Gastroesophageal sphincter (tissue), 4 donors: Measurements from ENCODE around the gene GNG5. TPM values are rescaled to one million over a fixed set of nuclear protein-coding genes. Genes with fewer than 3 reads are reported as not detected.
A peak's percentile ranks its signal among the peaks of the same experiment; 100 is the strongest.

Experiments
- ATAC-seq: fragments of 150-250 bp; one replicate; pipeline ENCODE4 v1.9.1; 2016; ENCODE audit warnings: mild to moderate bottlenecking, moderate library complexity
- H3K27ac ChIP-seq, 4 donors: fragments of 200-600 bp; sonication (generic) in 3 of 4; 1 replicate in 3 of 4; 2 replicates in 1 of 4; pipeline ENCODE4 v1.5.1; 2016 to 2019
- H3K27me3 ChIP-seq: fragments of 200-600 bp; sonication (generic); one replicate; pipeline ENCODE4 v1.5.1; 2019
- H3K36me3 ChIP-seq, 2 donors: fragments of 200-600 bp; sonication (generic); one replicate each; pipeline ENCODE4 v1.5.1; 2019; ENCODE audit warnings: control low read depth in 1 of 2
- H3K4me1 ChIP-seq, 3 donors: fragments of 200-600 bp; sonication (generic); 1 replicate in 2 of 3; 2 replicates in 1 of 3; pipeline ENCODE4 v1.5.1; 2016 to 2019; ENCODE audit warnings: control low read depth in 2 of 3
- H3K4me3 ChIP-seq, 2 donors: fragments of 200-600 bp; sonication (generic); one replicate each; pipeline ENCODE4 v1.5.1; 2019; ENCODE audit warnings: mild to moderate bottlenecking in 1 of 2, moderate library complexity in 1 of 2
- H3K9me3 ChIP-seq, 3 donors: fragments of 200-600 bp; sonication (generic); one replicate each; pipeline ENCODE4 v1.5.1; 2017 to 2019; ENCODE audit warnings: control low read depth in 2 of 3
- EP300 ChIP-seq: sonication (generic); formaldehyde crosslinking; IDR thresholded peaks from one replicate; pipeline ENCODE4 v1.6.1; 2017; ENCODE audit warnings: antibody characterized with exemption, mild to moderate bottlenecking
- POLR2A ChIP-seq, 2 donors: fragments of 450-650 bp; IDR thresholded peaks; one replicate each; pipeline ENCODE4 v1.6.1; 2017; ENCODE audit warnings: antibody characterized with exemption in 2 of 2, mild to moderate bottlenecking in 2 of 2, moderate library complexity in 1 of 2
- POLR2AphosphoS5 ChIP-seq: sonication (generic); formaldehyde crosslinking; IDR thresholded peaks from one replicate; pipeline ENCODE4 v1.6.1; 2017; ENCODE audit warnings: antibody characterized with exemption
- WGBS, 2 donors: methylation state at CpG; one replicate each; pipeline ENCODE4 v1.1.5; 2018; ENCODE audit warnings: low coverage in 1 of 2; 5-methylcytosine and 5-hydroxymethylcytosine counted together
- total RNA-seq, 4 donors: library from RNA; depleted of rRNA; stranded (reverse); fragments of >200 nt; gene quantifications; one replicate each; pipeline ENCODE4 v1.1.0, GENCODE V29; 2016
- TF ChIP-seq, protein P1 (sequence below), 4 experiments: fragments of 200-600 bp in 2 of 4; fragments of 450-650 bp in 2 of 4; sonication (generic) in 1 of 4; IDR thresholded peaks; one replicate each; pipeline ENCODE4 v1.5.1; 2017 to 2019; ENCODE audit warnings: antibody characterized with exemption in 4 of 4, mild to moderate bottlenecking in 2 of 4, moderate library complexity in 2 of 4

Gene GNG5
- total RNA-seq, 4 donors from 2014 or later, result 66.2 to 110 (median 80.2) TPM

DNA sequence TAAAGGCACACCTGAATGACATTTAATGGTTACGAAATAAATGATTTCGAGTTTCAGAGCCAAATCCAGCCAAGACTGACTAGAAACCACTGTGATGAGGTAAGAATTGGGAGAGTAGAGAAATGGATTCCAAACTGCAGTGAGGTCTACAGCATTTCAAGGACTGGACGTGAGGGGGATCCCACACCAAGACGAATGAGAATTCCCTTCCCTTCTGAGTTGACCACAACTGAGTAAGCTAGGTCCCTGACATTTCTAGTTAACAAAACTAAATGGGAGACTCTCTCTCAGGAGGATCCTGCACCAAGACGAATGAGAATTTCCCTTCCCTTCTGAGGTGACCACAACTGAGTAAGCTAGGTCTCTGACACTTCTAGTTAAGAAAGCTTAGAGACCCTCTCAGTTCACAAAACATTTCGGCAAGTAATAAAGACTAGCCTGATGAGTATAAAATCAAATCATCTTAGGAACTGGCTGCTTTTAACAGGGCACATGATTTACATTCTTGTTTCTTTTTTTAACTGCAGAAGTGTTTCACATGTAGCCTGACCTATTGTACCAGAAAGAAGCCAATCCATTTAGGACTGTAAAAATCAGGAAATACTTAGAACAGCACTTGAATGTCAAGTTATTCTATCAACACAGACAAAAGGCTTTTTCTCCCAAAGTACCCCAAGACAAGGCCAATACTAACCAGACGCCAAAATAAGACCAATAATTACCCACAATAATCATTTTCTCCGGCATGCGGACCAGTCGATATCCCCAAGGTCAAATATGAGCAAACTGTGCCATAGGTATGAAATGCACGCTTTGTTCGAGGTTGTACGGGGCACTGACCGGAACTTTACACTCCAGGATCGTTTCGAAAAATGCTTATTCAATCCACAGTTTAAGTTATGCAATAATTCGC lies 1.5 kb downstream of the GNG5 start:
- Histone ChIP-seq H3K36me3 (peaks cover 0 to 17% of the 10 kb centered on the region in 2 donors), H3K4me3 (peak overlapping the region; percentile 80 to 81), H3K27ac (peak overlapping the region; percentile 89 to 97 (median 90)), H3K27me3 (no peaks in the 10 kb centered on the region), H3K4me1 (peaks cover 7 to 55% (median 19%) of the 10 kb centered on the region in 3 donors), H3K9me3 (peaks cover 0 to 9% (median 0%) of the 10 kb centered on the region in 3 donors)
- ATAC-seq, result no peak
- WGBS, 2 donors, result 4 to 5% methylated on average over 15 to 17 of the region's 17 CpGs
- TF ChIP-seq, protein P1, sequence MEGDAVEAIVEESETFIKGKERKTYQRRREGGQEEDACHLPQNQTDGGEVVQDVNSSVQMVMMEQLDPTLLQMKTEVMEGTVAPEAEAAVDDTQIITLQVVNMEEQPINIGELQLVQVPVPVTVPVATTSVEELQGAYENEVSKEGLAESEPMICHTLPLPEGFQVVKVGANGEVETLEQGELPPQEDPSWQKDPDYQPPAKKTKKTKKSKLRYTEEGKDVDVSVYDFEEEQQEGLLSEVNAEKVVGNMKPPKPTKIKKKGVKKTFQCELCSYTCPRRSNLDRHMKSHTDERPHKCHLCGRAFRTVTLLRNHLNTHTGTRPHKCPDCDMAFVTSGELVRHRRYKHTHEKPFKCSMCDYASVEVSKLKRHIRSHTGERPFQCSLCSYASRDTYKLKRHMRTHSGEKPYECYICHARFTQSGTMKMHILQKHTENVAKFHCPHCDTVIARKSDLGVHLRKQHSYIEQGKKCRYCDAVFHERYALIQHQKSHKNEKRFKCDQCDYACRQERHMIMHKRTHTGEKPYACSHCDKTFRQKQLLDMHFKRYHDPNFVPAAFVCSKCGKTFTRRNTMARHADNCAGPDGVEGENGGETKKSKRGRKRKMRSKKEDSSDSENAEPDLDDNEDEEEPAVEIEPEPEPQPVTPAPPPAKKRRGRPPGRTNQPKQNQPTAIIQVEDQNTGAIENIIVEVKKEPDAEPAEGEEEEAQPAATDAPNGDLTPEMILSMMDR (IDR thresholded peaks at IDR 0.05), result no peak
- no peak for TF ChIP-seq POLR2AphosphoS5
- no peak for TF ChIP-seq POLR2A (IDR thresholded peaks at IDR 0.05)
- TF ChIP-seq EP300, result no peak

DNA sequence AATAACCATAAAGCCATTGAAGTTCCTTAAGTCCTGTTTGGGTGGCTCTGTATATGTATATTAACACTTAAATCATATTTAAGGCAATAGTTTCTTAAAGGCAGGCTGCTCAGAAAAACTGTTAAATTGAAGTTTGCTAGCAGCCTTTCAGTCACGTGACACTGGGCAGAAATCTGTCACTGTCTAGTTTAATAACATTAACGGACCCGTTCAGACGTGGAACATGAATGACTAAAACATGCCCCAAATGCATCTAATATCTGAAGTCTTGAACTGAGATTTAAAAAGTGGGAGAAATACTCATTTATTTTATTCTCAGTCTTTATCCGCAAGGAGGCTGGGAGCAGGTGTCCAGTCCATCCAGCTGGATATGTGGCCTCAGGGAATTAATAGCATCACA lies 3.5 kb downstream of the GNG5 start:
- Histone ChIP-seq H3K27me3 (no peaks in the 10 kb centered on the region), H3K4me3 (no peak overlapping the region), H3K4me1 (peaks cover 11 to 71% (median 19%) of the 10 kb centered on the region in 3 donors), H3K27ac (no peak overlapping the region), H3K9me3 (no peaks in the 10 kb centered on the region), H3K36me3 (peaks cover 0 to 32% of the 10 kb centered on the region in 2 donors)
- 38 to 44% methylated on average over 5 of the region's 5 CpGs for WGBS, 2 donors
- ATAC-seq, result no peak
- TF ChIP-seq EP300 (no peak), POLR2AphosphoS5 (no peak), POLR2A (IDR thresholded peaks at IDR 0.05) (no peak)
- TF ChIP-seq, protein P1 (IDR thresholded peaks at IDR 0.05), result no peak

DNA sequence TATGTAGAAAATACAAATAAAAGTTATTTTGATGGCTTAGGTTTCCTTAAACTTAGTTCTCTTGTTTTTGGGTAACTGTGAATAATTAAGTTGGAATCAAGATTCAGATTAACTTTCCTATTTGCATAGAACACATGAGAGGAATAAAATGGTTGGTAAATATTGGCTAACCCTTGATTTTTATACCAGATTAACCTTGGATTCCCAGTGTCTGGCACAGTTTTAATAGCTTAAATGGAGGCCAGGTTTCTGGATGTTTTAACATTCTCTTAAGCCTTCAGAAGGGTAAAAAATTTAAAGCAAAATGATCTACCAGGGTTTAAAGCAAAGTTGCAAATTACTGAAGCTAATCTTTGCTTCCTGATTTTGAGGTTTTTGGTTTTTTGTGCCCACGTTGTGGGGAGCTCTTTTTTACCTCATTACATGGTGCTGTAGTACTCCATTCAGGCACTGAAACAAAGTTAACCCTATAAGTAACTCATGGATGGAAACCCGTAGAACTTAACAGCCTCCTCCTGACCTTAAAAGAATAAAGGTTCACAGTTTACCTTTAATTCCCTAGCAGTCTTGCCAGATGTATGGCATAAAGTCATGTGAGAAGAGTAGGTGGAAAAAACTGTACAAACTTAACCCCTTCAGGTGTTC lies 8.6 kb downstream of the GNG5 start:
- no peaks in the 10 kb centered on the region for H3K27me3 ChIP-seq
- H3K27ac ChIP-seq, result no peak overlapping the region
- TF ChIP-seq, protein P1 (IDR thresholded peaks at IDR 0.05), result no peak
- TF ChIP-seq POLR2AphosphoS5 (no peak), POLR2A (IDR thresholded peaks at IDR 0.05) (no peak), EP300 (no peak)
- peaks cover 3 to 51% (median 4%) of the 10 kb centered on the region in 3 donors for H3K4me1 ChIP-seq
- H3K9me3 ChIP-seq, result no peaks in the 10 kb centered on the region
- no peak for ATAC-seq
- H3K36me3 ChIP-seq, result peaks cover 2 to 83% of the 10 kb centered on the region in 2 donors
- no peak overlapping the region for H3K4me3 ChIP-seq
- 21 to 70% methylated on average over 1 to 2 of the region's 2 CpGs for WGBS, 2 donors

DNA sequence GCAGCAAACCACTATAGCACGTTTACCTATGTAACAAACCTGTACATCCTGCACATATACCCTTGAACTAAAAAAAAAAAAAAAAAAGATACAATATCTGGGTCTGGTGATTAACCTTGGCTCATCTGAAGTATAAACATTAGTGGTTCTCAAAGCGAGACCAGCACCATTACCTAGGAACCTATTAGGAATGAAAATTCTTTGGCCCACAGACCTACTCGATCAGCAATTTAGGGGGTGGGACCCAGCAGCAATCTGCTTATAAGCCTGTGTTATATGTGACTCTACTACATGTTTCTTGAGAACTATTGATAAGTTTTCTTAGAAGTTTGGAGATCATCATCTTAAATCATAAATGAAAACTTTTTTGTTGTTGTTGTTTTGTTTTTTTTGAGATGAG lies 9.9 kb downstream of the GNG5 start:
- no peak overlapping the region for H3K4me3 ChIP-seq
- H3K27me3 ChIP-seq, result no peaks in the 10 kb centered on the region
- no peaks in the 10 kb centered on the region for H3K9me3 ChIP-seq
- 74 to 84% methylated on average over 3 of the region's 3 CpGs for WGBS, 2 donors
- ATAC-seq, result no peak
- TF ChIP-seq EP300 (no peak), POLR2A (IDR thresholded peaks at IDR 0.05) (no peak), POLR2AphosphoS5 (no peak)
- TF ChIP-seq, protein P1 (IDR thresholded peaks at IDR 0.05), result no peak
- H3K36me3 ChIP-seq, result peaks cover 2 to 92% of the 10 kb centered on the region in 2 donors
- H3K27ac ChIP-seq, result no peak overlapping the region
- H3K4me1 ChIP-seq, result peaks cover 0 to 48% (median 3%) of the 10 kb centered on the region in 3 donors
